Measurements from ENCODE around the gene IFNGR1. TPM values are rescaled to one million over a fixed set of nuclear protein-coding genes. Genes with fewer than 3 reads are reported as not detected.
"Not testable (repeated sequence)": the region's sequence is repeated elsewhere in the genome, so short reads cannot be mapped to it uniquely, and the experiment has no call there.

IFNGR1 gene
- polyA plus RNA-seq, 12 donors: 39.7 to 73.4 (median 53.3) TPM; not detected in 1

- not testable (repeated sequence) for DNase-seq
Measured at GRCh38 chr6:137215630-137216029, 3.6 kb downstream of the IFNGR1 start.

GRCh38 chr6:137214931-137215330, 4.3 kb downstream of the IFNGR1 start:
- DNase-seq: no peak

GRCh38 chr6:137213813-137214212, 5.4 kb downstream of the IFNGR1 start:
- DNase-seq: no peak

GRCh38 chr6:137213331-137213740, 5.8 kb downstream of the IFNGR1 start:
- DNase-seq: no peak

GRCh38 chr6:137211910-137212309, 7.3 kb downstream of the IFNGR1 start:
- no peak for DNase-seq

GRCh38 chr6:137210903-137211302, 8.3 kb downstream of the IFNGR1 start:
- DNase-seq: no peak

GRCh38 chr6:137208279-137208678, 10.9 kb downstream of the IFNGR1 start:
- DNase-seq: no peak

- not testable (repeated sequence) for DNase-seq
Measured at GRCh38 chr6:137207457-137207856, 11.7 kb downstream of the IFNGR1 start.

- no peak for DNase-seq
Measured at GRCh38 chr6:137206577-137206976, 12.6 kb downstream of the IFNGR1 start.

GRCh38 chr6:137203256-137203655, 15.9 kb downstream of the IFNGR1 start:
- no peak for DNase-seq

GRCh38 chr6:137202078-137202477, 17.1 kb downstream of the IFNGR1 start:
- DNase-seq: no peak

- no peak for DNase-seq
Measured at GRCh38 chr6:137201006-137201405, 18.2 kb downstream of the IFNGR1 start.

- no peak for DNase-seq
Measured at GRCh38 chr6:137200288-137200687, 18.9 kb downstream of the IFNGR1 start.

- DNase-seq: no peak
Measured at GRCh38 chr6:137197684-137198645, 21.2 kb downstream of the IFNGR1 start.

- no peak for DNase-seq
Measured at GRCh38 chr6:137193256-137194070, 25.7 kb downstream of the IFNGR1 start.

GRCh38 chr6:137192821-137193220, 26.4 kb downstream of the IFNGR1 start:
- DNase-seq: no peak

- DNase-seq: peak; percentile 46
Measured at GRCh38 chr6:137191670-137192069, 27.5 kb downstream of the IFNGR1 start.

- DNase-seq: no peak
Measured at GRCh38 chr6:137191236-137191635, 27.9 kb downstream of the IFNGR1 start.

GRCh38 chr6:137190583-137191094, 28.5 kb downstream of the IFNGR1 start:
- no peak for DNase-seq

GRCh38 chr6:137188855-137189254, 30.3 kb downstream of the IFNGR1 start:
- DNase-seq: no peak

- DNase-seq: no peak
Measured at GRCh38 chr6:137185290-137185689, 33.9 kb downstream of the IFNGR1 start.

GRCh38 chr6:137182654-137183073, 36.5 kb downstream of the IFNGR1 start:
- no peak for DNase-seq
